Choroid plexus epithelial cell (primary cell): ENCODE results near the gene SLC29A2.

Experiments
- DNase-seq: peaks from one replicate; pipeline ENCODE4 v3.0.0-alpha.2; 2010; ENCODE audit warnings: low read depth
- H3K4me3 ChIP-seq: 2 replicates; pipeline ENCODE4 v1.5.1; 2011; ENCODE audit warnings: low read depth, mild to moderate bottlenecking, control low read depth, low read length, moderate library complexity
- TF ChIP-seq, protein P1 (sequence below): conservative IDR thresholded peaks from 2 replicates; pipeline ENCODE4 v1.5.1; 2011; ENCODE audit warnings: low read depth, mild to moderate bottlenecking, control low read depth, inconsistent platforms, low read length, moderate library complexity

Gene SLC29A2

DNA sequence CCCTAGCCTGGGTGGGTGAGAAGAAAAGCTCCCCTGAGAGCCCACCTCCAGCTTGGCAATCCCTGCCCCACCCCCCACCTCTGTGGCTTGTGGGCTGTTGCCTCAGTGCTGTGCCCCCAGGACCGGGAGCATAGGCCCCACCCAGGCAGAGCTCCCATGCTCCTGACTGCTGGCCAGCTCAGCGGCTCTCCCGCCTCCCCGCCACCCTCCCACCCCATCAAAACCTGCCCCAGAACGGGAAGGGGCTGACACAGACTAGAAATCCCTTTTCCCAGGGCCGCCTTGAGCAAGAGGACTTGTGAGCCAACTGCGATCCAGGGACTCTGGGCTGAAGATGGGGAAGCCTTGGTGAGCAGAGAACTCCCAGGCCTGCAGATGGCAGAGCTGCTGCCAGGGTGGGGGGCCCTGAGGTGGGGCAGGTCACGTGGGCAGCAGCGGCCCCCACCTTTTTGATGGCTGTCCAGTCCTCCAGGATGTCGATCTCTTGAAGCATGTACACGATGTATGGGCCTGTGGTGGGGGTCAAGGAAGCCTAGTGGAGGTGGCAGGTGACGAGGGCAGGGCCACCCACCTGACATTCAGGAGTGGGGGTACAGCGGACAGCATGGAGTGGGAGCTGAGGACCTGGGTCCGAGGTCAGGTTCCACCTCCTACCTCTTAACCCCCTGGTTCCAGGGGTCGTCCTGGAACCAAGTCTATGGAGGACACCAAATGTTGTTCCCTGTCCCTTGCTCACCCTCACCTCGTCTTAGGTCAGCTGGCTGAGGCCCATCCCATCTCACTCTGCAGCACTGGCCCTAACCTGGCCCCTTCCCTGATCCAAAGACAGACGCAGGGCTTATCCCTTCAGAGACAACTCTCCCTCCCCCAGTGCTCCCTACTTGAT, 33.0 kb downstream of the SLC29A2 start:
- no peak overlapping the region for H3K4me3 ChIP-seq
- no peak for DNase-seq
- TF ChIP-seq, protein P1, sequence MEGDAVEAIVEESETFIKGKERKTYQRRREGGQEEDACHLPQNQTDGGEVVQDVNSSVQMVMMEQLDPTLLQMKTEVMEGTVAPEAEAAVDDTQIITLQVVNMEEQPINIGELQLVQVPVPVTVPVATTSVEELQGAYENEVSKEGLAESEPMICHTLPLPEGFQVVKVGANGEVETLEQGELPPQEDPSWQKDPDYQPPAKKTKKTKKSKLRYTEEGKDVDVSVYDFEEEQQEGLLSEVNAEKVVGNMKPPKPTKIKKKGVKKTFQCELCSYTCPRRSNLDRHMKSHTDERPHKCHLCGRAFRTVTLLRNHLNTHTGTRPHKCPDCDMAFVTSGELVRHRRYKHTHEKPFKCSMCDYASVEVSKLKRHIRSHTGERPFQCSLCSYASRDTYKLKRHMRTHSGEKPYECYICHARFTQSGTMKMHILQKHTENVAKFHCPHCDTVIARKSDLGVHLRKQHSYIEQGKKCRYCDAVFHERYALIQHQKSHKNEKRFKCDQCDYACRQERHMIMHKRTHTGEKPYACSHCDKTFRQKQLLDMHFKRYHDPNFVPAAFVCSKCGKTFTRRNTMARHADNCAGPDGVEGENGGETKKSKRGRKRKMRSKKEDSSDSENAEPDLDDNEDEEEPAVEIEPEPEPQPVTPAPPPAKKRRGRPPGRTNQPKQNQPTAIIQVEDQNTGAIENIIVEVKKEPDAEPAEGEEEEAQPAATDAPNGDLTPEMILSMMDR, result no peak

DNA sequence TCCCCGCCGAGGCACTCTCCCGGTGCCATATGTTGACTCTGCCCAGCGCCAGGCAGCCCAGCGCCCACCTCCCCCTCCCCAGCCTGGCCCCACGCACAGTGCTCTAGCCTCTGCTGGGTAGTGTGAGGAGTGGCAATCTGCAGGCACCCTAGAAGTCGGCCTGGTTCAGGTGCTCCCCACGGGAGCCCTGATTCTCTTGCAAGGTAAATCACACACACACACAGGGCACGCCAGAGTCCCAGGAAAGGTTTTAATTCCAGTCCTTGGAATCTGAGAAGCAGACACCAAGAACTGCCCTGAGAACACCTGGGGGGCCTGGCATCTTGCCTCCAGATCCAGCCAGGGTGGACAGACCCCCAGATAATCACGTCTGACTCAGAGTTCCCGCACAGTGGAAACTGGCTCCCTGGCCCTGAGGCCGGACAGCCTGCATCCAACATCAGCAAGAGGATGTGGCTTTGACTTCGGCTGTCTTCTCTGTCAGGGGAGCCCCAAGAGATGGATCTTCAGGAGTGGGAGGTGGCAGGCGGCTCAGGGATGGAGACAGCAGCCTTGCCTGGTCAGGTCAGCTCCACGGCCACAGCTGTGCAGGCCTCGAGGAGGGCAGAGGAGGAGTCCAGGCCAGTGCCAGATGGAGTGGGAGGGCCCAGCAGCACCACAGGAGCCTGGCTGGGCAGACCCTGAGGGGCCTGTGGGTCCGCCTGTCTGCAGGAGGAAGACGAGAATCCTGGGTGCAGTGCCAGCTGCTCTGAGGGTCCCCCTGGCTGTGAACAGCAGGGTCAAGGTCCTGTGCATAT, 34.3 kb downstream of the SLC29A2 start:
- peak; percentile 69 for DNase-seq
- TF ChIP-seq, protein P1, result peak; percentile 16
- peak overlapping the region; percentile 18 for H3K4me3 ChIP-seq

DNA sequence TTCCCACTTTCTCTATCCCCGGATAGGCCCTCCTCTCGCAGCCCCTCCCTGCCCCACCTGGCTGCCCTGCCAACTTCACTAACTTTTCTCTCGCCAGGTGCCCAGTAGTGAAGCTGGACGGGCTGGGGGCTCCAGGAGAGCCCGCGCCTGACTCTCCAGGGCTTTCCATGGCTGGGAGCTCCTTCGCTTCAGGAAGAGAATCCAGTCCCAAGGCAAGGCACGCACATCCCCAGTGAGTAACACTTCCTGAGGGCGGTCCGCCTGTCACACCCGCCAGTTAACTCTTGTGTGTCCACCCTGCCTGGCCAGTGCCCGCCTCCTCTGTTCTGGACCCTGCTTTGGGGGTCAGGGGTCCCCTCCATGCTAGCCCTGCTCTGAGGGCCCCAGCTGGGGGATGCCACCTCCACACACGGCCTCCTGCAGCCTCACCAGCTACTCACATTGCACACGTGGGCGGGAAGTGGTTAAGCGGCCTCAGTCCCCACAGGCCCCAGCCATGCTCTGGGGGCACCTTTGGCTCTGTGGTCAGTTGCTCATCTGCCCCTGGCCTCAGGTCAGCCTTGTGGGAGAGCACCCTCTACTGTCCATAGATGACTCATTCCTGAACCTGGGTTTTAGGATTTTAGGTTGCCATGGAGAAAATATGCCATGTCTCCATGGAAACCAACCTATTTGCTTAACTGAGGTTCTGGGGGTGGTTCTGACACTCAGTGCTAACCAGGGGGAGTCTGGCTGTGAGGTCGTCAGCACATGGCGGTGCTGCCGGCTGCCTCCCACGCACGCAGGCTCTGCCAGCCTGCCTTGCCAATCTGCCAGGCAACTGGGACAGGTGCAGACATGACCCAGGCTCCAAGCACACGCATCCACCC, 35.1 kb downstream of the SLC29A2 start, which contains the start of gene RIN1:
Gene RIN1, minus strand, starts transcription at position 201 of the 869 bp plus-strand sequence. Its CDS starts 32 bp downstream, at position 169.
- peak within 1 kb of the TSS; percentile 65 for H3K4me3 ChIP-seq
- TF ChIP-seq, protein P1, result peak; percentile 38
- peak; percentile 100 for DNase-seq

DNA sequence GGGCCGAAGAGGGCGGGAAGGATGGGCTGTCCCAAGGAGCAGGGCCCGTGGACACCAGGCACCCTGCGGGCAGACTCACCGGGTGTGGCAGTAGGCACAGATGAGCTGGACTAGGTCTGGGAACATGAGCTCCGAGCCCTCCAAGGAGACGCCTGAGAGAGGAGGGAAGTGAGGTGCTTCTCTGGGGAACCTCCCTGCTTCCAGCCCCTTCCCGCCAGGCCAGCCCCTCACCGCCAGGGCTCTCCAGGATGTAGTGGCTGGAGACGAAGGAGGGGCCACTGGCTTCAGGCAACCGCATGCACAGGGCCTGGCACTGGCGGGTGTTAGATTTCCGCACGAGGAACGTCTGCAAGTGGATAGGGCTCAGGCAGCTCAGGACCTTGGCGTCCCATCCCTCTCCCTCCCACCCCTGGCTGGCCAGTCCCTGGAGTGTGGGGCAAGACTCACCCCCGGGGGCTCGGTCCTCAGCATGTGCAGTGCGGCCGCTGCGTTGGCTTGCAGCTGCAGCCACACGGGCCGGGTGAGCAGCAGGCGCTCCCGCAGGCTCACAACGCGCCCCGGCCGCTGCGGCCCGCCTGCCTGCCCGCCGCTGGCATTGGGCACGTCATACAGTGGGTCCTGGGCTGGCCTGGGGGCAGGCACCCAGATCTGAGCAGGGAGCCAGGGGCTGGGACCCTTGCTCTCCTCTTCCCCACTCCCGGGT, 35.9 kb downstream of the SLC29A2 start:
- DNase-seq, result peak; percentile 84
- TF ChIP-seq, protein P1, result no peak
- H3K4me3 ChIP-seq, result peak overlapping the region; percentile 65

DNA sequence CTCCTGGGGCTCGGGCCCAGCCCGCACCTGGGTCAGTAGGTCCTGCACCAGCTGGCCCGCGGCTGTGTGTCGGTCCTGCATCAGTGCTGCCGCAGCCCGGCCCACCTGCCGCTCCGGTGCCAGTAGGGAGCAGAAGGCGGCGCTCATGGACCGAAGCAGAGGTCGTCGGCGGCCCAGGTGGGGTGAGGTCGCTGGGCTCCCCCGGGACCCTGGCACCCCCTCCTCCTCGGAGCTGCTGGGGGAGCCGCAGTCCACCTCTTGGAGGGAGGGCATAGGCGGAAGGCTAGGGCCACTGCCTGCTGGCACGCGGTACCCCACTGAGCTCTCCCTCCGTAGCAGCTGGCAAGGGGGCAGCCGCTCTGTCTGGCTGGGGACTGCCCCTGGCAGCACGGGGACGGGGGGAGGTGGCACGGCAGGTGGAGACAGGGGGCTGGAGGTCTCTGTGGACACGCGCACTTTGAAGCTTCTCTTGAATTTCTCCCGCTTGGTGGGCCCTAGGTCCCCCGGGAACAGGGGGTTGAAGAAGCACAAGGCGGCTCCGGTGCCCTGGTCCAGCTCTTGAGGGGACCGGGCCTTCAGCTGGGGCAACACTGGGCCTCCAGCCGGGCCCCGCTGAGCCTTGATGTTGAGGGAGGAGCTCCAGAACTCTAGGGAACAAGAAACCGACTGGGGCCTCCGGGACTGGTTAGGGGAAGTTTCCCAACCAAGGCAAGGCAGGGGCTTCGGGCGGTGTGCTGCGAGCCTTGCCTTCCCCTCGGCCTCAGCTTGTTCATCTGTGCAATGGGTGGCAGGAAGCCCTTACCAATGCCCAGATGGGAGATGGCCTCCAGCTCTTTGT, 36.7 kb downstream of the SLC29A2 start:
- TF ChIP-seq, protein P1, result no peak
- DNase-seq, result peak; percentile 52
- H3K4me3 ChIP-seq, result peak overlapping the region; percentile 65
